ENCODE measurements around the gene RNF207. TPM values are rescaled to one million over a fixed set of nuclear protein-coding genes. Genes with fewer than 3 reads are reported as not detected.

The RNF207 gene
- total and polyA plus RNA-seq, 2 of the 4 experiments (the other 2 are of a cell fraction): 2.7 to 17.2 TPM

GRCh38 chr1:6256645-6257044 lies 50.7 kb downstream of the RNF207 start:
- no peaks in the 10 kb centered on the region for H3K79me1 ChIP-seq (ENCODE audit: low read depth in 1 of 2, low read length in 2 of 2)
- H2BK120ac ChIP-seq (ENCODE audit: low read depth, low read length): no peak overlapping the region
- in situ Hi-C loops (cut with MboI; ENCODE audit: low sequenced_read_pairs) (loop anchor here (10.0 kb wide), 1 partner anchor 148 kb away; no protein-coding TSS in a partner anchor), dilution Hi-C loops (cut with HindIII; ENCODE audit: low sequenced_read_pairs, unreplicated experiment) (no loop called here), intact Hi-C loops (cut with micrococcal nuclease) (no loop called here)
- no peak overlapping the region for H3K18ac ChIP-seq (ENCODE audit: low read depth, low read length)
- H2AK5ac ChIP-seq (ENCODE audit: low read depth, low read length): no peak overlapping the region; the same call in 1 of the 2 replicates
- H3K4me1 ChIP-seq (ENCODE audit: control insufficient read depth, insufficient read depth, low read length): peaks cover 2% of the 10 kb centered on the region; the same call in 1 of the 2 replicates
- peaks cover 4% of the 10 kb centered on the region for H4K20me1 ChIP-seq (ENCODE audit: insufficient read depth, low read length)
- H3K9me1 ChIP-seq (ENCODE audit: insufficient read depth, low read length): no peaks in the 10 kb centered on the region
- H4K8ac ChIP-seq (ENCODE audit: low read depth in 2 of 2, low read length in 2 of 2): no peak overlapping the region
- no peak overlapping the region for H4K5ac ChIP-seq (ENCODE audit: low read depth, low read length)
- H3K4me2 ChIP-seq (ENCODE audit: low read depth, low read length): no peak overlapping the region
- H2BK20ac ChIP-seq (ENCODE audit: low read depth, low read length): no peak overlapping the region
- H2AK9ac ChIP-seq (replicated peaks; ENCODE audit: low read depth, low read length, poor library complexity): no peak overlapping the region
- H2AFZ ChIP-seq (replicated peaks; ENCODE audit: low read length, poor library complexity): no peak overlapping the region
- H4K91ac ChIP-seq (ENCODE audit: insufficient read depth, low read depth, low read length): no peak overlapping the region
- no peak for ATAC-seq (ENCODE audit: low read depth)
- no peak overlapping the region for H3K56ac ChIP-seq (ENCODE audit: extremely low read depth, insufficient read depth, low read length)
- BruUV-seq (replicated peaks): no TSS peak
- H3K9ac ChIP-seq (ENCODE audit: low read depth, low read length): no peak overlapping the region
- H2BK15ac ChIP-seq (ENCODE audit: low read depth, low read length): no peak overlapping the region
- TF ChIP-seq MXI1 (IDR thresholded peaks at IDR 0.05; ENCODE audit: borderline replicate concordance, low read depth, low read length) (no peak), POLR2A (IDR thresholded peaks at IDR 0.05; ENCODE audit: low read depth, low read length) (no peak), NFE2L2 (IDR thresholded peaks at IDR 0.05; ENCODE audit: low read depth, low read length) (no peak), RCOR1 (IDR thresholded peaks at IDR 0.05; ENCODE audit: insufficient replicate concordance, low read length) (no peak), CHD1 (IDR thresholded peaks at IDR 0.05; ENCODE audit: low read depth, low read length) (no peak), FOS (IDR thresholded peaks at IDR 0.05; ENCODE audit: low read depth, low read length) (no peak), MAFK (IDR thresholded peaks at IDR 0.05; ENCODE audit: low read depth, low read length) (no peak), CEBPB (IDR thresholded peaks at IDR 0.05; ENCODE audit: low read depth, low read length) (no peak), BHLHE40 (IDR thresholded peaks at IDR 0.05; ENCODE audit: low read depth, low read length) (no peak), ELK1 (IDR thresholded peaks at IDR 0.05; ENCODE audit: borderline replicate concordance, low read depth, low read length) (no peak), RAD21 (IDR thresholded peaks at IDR 0.05; ENCODE audit: low read length) (no peak)
- H3K27me3 ChIP-seq (ENCODE audit: control insufficient read depth, insufficient read depth, low read length): no peaks in the 10 kb centered on the region; the same call in 1 of the 2 replicates
- no peak overlapping the region for H3K4ac ChIP-seq (ENCODE audit: low read depth, low read length)
- H2BK5ac ChIP-seq (ENCODE audit: low read depth, low read length, poor library complexity, severe bottlenecking): no peak overlapping the region
- DNase-seq: no peak
- no peaks in the 10 kb centered on the region for H3K36me3 ChIP-seq (ENCODE audit: control insufficient read depth, insufficient read depth, low read length)
- no peak overlapping the region for H3K4me3 ChIP-seq (ENCODE audit: insufficient read depth, low read depth, low read length)
- no peaks in the 10 kb centered on the region for H3K9me3 ChIP-seq (ENCODE audit: control insufficient read depth, insufficient read depth, low read length)
- no peak overlapping the region for H3K23ac ChIP-seq (ENCODE audit: low read depth, low read length)
- 94% methylated on average over 9 of the region's 13 CpGs; no CpG with 5 or more reads in 1 of the 2 experiments for WGBS, 2 experiments (ENCODE audit: extremely low coverage in 2 of 2, insufficient read length in 1 of 2)
- ChIA-PET CTCF (interaction anchor here (1.5 kb wide), 1 partner anchor 10 kb away, joined by 8 read pairs; no protein-coding TSS in a partner anchor), POLR2A (ENCODE audit: unreplicated experiment) (no interaction called here)
- H3K27ac ChIP-seq (ENCODE audit: insufficient read depth, low read length): no peak overlapping the region
- H3K14ac ChIP-seq (replicated peaks; ENCODE audit: low read depth, low read length): no peak overlapping the region
